Inflammatory macrophage (primary cell): ENCODE data around the gene RRAS.
A peak's percentile ranks its signal among the peaks of the same experiment; 100 is the strongest.

Experiments
- DNase-seq, 2 donors: peaks; one replicate each; pipeline ENCODE4 v3.0.0-alpha.2; 2020 to 2022
- total RNA-seq, 18 experiments: gene quantifications; one replicate each; lab custom pipeline; 2026; ENCODE audit warnings: mixed read lengths in 6 of 18, inconsistent platforms in 2 of 18; lab: John Stamatoyannopoulos, UW

The RRAS gene
- total RNA-seq = 4.4 to 19.5 (median 10.9) reads per million in 18 experiments

DNA sequence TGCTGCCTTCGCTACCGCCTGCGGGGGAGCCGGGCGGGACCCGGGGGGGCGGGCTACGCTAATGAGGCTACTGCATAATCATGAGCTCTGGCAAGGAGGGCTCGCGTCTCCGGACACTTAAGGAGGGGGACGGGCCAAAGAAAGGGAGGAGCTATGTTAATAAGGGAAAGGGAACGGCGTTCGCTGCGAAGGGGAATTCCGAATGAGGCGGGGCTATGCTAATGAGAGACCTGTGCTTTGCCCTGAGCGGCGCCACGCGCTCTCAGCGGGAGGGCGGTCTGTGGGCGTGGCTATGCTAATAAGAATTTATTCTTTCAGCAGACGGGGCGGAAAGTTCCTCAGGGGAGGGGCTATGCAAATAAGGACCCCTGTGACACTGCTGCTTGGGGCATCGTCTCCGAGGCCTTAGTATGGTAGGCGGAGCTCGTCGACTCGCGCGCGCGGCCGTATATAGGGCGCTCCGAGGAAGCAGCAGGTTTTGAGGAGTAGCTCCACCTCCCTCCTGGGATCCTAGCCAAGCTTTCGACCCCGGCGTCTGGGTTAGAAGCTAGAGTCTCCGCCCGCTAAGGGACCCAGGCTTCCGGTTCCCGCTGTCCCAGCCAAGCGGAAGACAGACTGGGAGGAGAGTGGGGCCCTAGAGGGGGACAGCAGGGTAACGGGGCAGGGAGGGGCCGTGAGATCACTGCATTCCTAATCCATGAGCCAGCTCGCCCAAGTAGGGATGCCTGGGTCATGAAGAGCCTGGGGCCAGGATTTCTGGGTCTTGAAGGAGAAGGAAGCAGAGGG lies at the start of gene RRAS:
TSS of gene RRAS (minus strand) at position 31 of the 786 bp plus-strand sequence. CDS start 45 bp downstream, outside the sequence.
- peak; percentile 100 for DNase-seq

DNA sequence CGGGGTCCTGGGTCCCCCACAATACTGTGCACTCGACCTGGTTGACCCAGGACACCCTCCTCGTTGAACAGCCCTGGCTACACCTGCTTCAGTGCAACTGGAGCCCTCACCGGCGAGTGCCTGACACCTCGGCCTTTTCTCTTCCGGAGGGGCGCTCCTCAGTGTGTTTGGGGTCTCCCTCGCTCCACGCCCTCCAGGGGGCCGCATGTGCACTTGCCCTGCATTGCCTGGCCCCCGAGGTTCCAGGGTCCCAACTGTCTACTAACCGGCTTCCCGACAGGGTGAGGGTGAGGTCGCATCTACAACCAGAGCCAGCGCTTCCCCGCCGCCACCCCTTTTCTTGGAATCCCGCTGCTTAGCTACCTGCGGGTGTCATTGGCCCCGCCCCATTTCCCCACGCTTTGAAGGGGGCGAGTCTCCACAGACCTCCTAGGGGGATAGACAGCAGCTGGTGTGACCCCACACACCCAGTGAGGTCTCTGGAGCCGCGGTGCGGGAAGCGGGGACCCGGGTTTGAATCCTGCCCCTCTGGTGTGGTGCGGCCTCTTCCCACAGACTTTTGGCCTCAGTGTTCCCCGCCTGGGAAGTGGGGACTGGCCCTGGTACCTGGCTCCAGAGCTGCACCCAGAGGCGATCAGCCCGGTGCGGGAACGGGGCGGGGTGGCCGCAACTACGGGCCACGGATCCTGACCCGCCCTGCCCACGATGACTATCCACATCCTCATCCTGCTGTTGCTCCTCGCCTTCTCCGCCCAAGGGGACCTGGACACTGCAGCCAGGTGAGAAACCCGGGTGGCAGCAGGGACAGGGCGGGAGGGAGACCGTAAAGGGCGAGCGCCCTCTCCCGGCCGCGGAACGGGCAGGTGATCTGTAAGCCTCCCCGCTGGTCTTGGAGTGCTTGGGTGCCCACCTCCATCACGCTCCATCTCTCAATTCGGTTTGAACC lies 49.5 kb upstream of the RRAS start, which contains the start of gene ADM5:
TSS of gene ADM5 (plus strand) at position 462 of the 946 bp plus-strand sequence. CDS start at position 706, 244 bp downstream.
- DNase-seq = no peak

DNA sequence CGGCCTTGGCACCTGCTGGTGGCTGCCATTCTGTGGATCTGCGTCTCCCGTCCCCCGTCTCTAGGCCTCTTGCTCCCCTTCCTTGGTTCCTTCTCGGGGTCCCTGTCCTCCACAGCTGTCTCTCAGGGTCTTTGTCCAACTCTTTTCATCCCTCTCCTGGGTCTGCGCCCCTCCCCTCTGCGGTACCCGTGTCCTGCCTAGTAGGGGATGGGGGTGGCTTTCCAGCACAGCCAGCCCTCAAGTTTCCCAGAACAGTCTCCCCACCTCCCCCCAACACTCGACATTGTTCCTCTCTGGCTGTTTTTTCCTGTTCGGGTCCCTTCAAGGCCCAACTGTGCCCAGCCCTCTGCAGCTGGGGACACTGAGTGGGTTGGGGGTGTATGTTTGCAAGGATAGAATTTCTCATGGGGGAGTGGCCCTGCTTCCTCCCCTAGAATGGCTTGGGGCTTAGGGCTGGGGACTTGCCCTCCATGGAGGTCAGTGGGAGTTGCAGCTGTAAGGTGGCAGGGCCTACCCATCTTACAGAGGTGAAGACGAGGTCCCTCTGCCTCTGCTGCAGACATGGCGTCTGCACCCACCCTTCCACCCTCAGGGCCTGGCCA lies 48.7 kb upstream of the RRAS start:
- no peak for DNase-seq

DNA sequence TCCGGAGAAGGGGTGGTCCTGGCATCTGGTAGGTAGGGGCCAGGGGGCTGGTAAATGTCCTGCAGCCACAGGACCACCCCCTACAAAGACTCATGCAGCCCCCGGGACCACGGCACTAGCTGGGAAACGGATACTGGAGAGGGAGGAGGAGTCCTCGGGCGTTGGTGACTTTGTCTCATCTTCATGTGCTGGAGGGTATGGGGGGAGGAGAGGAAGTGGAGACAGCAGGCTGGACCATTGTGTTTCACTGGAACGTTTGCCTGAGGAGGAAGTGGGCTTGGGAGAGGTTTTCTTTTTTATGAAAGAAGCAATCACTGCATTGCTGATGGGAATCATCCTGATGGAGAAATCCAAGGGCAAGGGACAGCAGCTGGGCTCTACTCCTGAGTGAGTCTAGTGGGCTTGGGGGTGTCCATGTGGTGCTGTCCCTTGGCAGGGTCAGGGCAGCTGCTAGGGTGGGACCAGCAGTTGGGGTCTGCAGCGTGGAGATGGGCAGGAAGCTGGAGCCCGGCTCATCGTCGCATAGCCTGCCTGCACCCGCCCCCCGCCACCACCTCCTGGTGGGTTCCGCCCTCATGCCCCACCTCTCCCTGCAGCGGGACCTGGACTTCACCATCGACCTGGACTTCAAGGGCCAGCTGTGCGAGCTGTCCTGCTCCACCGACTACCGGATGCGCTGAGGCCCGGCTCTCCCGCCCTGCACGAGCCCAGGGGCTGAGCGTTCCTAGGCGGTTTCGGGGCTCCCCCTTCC lies 47.8 kb upstream of the RRAS start:
- peak; percentile 41 to 55 for DNase-seq

DNA sequence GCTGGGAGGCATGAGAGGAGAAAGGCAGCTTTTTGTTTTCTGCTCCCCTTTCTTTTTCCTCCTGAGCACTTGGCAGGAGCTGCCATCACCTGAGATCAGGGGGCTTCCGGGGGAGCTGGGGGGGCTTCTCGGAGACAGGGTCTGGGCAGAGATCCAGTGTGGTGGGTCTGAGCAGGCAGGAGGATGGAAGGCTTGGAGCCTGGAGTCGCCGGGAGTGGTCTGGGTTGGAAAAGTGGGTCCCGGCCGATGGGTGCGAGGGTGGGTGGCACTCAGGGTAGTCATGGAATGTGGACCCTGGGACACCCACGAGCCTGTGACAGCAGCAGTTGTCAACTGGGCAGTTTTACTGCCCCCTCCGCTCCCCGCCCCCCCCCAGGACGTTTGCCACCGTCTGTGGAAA lies 47.2 kb upstream of the RRAS start:
- DNase-seq = no peak

DNA sequence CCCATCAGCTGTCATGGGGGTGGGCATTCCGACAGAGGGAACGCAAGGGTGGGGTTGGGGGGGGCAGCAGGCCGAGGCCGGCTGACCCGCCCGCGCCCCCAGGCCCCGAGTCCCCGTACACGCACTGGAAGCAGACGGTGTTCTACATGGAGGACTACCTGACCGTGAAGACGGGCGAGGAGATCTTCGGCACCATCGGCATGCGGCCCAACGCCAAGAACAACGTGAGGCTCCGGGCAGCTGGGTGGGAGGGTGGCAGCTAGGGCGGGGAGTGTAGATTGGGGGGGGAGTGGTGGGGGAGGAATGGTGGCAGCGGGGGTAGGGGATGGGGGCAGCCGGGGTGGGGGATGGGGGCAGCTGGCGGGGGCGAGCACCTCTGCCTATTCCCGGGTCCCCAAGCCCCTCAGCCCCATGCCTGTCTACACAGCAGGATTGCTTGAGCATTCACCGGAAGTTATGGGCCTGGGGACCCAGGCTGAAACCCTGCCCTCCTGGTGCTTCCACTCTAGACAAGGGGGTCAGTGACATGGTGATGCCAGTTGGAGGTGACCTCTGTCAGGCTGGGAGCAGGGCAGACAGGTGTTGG lies 46.7 kb upstream of the RRAS start:
- DNase-seq = no peak

DNA sequence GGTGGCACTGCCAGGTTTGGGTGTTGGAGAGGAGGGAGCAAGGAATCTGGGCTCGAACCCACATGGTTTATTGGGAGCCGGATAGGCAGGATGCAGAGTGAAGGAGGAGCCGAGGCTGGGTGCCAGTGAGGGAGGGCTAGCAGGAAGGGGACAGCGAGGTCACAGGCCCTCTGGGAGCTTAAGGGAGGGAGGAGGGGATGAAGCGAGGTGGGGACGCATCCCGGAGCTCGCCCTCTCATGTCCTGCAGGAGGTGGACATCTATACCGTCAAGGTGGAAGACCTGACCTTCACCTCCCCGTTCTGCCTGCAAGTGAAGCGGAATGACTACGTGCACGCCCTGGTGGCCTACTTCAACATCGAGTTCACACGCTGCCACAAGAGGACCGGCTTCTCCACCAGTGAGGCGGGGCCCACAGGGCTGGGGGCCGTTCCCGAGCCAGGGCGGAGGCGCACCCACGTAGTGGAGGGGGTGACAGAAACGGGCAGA lies 45.9 kb upstream of the RRAS start:
- no peak for DNase-seq

DNA sequence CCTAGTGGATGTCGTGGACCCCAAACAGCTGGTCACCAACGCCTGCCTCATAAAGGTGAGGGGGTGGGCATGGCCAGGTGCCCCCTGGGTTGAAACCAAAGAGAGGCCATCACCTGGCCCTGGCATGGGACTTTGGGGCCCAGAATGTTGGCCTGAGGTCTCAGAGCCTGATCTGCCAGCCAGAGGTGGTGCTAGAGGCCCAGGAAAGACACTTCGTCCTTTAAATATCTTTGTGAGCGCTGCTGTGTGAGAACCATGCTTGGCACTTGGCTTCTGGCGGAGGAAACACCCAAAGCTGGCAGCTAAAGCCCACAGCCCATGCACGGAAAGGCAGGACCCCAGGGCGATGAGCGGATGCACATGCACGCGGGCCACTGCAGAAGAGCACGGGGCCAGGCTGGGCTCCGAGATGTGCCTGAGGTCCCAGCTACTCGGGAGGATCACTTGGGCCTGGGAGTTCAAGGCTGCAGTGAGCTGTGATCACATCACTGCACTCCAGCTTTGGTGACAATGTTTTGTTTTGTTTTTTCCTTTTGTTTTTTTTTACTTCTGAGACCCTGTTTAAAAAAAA lies 45.1 kb upstream of the RRAS start:
- DNase-seq = no peak

DNA sequence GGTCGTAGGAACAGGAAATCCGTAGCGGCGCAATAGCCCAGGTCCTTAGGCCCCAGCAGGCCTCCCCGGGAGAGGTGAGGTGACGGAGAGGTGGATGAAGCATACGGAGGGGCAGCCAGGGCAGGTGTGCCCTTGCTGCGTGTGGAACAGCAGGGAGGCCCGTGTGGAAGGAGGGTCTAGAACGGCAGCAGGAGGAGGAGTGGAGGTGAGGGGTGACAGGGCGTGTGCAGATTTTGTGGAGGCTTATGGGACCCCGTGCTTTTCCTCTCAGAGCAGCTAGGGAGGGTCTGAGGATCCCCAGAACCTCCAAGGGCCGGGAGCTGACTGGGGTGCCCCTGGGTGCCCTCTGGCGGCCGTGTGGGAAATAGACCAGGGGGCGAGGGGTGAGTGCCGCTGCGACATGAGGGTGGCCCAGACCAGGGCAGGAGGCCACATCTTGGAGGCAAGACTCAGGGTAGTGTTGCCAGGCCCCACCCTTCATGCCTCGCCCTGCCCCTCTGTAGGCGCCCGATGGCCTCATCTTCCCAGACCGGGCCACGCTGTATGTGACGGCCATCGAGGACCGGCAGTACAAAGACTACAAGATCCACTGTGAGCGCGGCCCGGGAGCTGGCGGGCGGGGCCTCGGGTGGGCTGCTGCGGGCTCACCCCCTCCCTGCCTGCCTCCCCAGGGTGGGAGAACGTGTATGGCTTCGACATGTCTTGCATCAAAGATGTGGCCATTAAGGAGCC lies 44.5 kb upstream of the RRAS start:
- no peak for DNase-seq

DNA sequence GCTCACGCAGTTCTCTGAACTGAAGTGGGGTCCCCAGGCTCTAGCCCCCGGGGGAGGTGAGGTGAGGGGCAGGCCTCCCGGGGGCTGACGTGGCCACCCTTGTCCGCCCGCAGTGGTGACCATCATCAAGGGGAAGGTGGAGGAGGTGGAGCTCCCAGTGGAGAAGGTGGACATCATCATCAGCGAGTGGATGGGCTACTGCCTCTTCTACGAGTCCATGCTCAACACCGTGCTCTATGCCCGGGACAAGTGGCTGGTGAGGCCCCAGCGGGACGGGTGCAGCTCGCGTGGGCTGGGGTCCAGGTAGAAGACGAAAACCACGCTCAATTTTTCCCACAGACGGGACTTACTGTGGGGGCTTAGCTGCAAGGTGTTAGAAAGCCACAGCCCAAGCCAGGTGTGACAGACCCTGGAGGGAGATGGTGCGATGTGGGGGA lies 43.9 kb upstream of the RRAS start:
- no peak for DNase-seq

DNA sequence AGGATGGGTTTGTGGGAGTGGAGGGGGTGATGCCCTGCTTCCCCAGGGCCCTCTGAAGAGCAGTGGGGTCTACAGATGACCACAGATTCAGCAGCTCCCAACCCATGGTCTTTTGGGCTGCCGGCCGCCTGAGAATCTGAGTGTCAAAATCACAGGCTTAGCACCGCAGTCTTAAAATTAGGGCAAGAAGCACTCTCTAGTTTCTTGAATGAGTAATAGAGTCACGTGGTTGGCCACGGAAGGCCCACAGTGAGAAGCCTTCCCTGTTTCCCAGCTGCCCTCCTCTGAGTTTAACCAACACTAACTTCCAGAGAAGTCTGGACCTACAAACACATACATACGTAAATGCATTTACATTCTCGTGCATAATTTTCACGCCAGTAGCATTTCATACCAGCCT lies 42.3 kb upstream of the RRAS start:
- DNase-seq = peak in 1 of 2 donors; percentile 8

DNA sequence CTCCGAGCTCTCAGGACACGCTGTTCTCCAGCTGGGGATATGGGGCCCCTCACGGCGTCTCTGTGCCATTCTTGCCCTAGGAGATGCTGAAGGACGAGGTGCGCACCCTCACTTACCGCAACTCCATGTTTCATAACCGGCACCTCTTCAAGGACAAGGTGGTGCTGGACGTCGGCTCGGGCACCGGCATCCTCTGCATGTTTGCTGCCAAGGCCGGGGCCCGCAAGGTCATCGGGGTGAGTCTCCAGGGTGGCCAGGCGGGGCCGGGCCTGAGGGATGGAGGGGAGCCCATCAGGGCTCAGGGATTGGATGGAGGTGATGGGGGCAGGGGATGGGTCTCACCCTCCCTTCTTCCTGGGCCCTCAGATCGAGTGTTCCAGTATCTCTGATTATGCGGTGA lies 41.9 kb upstream of the RRAS start:
- DNase-seq = no peak

DNA sequence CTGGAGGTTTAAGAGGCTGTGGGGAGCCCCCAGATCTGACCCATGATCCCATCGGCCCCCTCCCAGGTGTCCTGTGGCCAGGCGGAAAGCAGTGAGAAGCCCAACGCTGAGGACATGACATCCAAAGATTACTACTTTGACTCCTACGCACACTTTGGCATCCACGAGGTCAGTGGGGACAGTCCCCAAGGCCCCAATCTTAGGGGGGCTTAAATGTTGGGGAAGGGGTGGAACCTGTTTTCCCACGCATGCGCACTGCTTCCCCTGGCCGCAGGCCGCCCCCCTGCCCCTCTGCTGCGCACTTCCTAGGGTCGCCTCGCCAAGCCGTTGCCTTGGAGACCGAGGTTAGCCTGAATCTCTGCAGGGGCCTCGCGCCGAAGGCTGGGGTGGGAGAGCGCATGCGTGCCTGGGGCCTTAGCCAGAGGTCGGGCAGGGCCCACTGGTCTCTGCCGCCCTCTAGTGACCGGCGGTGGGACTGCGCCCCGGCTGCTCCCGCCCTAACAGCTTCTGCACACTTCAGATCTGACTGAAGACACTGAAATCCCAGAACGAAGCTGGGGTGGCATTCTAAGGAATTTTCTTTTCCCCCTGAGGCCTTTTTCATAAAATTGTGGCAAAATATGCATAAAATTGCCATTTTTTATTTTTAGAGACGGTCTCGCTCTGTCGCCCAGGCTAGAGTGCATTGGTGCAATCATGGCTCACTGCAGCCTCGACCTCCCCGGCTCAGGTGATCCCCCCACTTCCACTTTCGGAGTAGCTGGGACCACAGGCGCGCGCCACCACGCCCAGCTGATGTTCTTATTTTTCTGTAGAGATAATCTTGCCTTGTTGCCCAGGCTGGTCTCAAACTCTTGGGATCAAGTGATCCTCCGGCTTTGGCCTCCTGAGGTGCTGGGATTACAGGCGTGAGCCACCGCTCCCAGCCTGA lies 40.7 kb upstream of the RRAS start:
- peak; percentile 89 to 94 for DNase-seq

DNA sequence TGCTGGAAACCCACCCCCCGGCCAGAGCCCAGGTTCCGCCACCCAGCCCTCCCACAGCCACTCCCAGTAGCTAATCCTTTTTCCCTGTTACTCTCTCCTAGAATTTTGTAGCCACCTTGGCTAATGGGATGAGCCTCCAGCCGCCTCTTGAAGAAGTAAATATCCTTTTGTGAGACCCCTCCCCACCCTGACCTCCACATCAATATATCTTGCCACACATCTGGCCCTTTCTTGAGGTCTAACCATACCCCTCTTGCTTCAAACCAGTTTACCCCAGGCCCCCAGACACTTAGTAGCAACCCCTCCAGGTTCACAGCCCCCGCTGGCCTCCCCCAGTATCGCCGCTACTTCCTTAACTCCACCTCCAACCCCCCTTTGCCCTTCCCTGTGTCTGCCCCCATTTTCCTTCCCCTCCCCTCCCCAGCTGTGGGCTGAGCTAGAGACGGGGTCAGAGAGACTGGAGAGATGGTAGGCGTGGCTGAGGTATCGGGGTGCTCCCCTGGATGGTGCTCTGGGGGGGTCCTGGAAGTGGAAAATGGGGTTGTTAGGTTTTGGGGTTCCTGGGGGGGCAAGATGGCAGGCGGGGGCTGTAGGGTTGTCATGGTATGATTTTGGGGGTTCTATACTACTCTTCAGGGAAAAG lies 39.9 kb upstream of the RRAS start:
- DNase-seq = no peak

DNA sequence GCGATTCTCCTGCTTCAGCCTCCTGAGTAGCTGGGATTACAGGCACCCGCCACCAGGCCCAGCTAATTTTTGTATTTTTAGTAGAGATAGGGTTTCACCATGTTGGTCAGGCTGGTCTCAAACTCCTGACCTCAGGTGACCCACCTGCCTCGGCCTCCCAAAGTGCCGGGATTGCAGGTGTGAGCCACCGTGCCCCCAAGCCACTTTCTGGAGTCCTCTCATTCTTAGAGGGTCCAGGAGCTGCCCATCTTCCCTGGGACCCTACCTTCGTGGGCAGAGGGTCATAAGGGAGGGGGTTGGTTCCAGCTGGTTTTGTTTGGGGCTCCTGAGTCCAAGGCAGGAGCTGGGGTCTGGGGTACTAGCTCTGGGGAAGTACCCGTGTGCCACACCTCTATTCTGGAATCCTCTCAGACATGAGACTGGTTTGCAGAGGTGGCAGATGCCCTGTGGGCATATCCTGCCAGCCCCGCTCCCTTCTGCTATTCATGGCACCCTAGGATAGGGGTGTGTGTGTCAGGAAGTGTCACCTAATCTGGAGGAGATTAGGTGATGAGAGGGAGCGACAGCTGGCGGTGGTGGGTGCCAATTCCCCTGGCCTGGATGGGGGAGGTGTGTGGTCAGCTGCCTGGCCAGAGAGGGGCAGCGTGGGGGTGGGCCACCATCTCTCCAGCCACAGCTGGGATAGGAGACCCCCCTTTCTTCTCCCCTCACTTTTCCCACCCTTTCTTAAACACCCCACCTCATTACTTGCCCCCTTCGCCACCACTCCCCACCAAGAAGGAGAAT lies 39.2 kb upstream of the RRAS start:
- DNase-seq = no peak

DNA sequence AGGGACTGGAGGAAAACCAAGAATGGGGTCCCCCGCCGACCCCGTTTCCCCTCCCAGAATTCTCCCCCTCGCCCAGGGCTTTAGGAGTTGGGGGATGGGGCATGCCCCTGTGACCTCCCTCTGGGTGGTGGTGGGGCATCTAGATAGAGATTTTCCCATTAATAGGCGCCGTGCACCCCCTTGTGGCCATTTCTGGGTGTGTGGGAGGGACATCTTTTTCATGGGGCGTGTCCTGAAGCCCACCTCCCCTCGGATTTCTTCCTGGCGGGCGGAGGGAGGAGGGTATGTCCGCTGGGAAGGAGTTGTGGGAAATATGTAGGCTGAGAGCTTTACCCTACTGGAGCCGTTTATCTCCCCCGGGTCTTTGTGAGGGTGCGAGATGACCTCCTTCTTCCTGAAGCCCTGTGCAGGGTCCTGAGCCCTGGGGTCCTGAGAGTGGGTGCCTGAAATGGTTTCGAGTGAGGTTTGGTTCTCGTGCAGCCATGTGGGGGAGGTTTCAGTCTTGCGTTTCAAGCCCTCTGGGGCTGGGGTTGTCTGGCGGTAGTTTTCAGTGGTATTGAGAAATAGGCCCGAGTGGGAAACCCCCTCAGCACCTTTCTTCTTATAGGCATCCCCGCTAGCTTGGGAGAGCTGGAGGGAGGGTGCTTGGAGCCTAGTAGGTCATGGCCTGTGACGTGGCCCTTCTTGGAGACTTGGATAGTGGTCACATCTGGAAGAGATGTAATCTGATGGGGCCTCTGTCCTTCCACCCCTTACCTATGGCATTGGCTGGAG lies 38.1 kb upstream of the RRAS start:
- peak; percentile 75 to 81 for DNase-seq
